PC-3 (cell line): ENCODE measurements around the gene GAB1. TPM values are rescaled to one million over a fixed set of nuclear protein-coding genes. Genes with fewer than 3 reads are reported as not detected.

Source experiments
- ATAC-seq: fragments of 200-7000 bp; cut with Tn5 transposase; 2 replicates; pipeline ENCODE4 v1.9.1; 2020; ENCODE audit warnings: mild to moderate bottlenecking, moderate library complexity
- BruUV-seq: library from RNA; stranded (reverse); fragments of 400-500 nt; replicated peaks from 2 replicates; lab custom pipeline; 2021; lab: Mats Ljungman, UMichigan
- CTCF ChIA-PET: fragments of 300-600 bp; sonication (Branson Sonifier 250); formaldehyde crosslinking; loops from one replicate; lab custom pipeline; 2022; ENCODE audit warnings: antibody characterized with exemption; lab: Charles Lee
- POLR2A ChIA-PET: fragments of 300-600 bp; sonication (Branson Sonifier 250); formaldehyde crosslinking; loops from one replicate; lab custom pipeline; 2022; ENCODE audit warnings: antibody characterized with exemption; ENCODE audit not compliant: unreplicated experiment; lab: Charles Lee
- DNase-seq: peaks from one replicate; pipeline ENCODE4 v3.0.0-alpha.2; 2015
- H2AFZ ChIP-seq: fragments of 300-600 bp; sonication (generic); 2 replicates; pipeline ENCODE4 v1.6.0; 2016; ENCODE audit warnings: antibody characterized with exemption, low read length
- H3F3A ChIP-seq: fragments of 300-600 bp; sonication (generic); one replicate; pipeline ENCODE4 v1.6.0; 2017; ENCODE audit warnings: antibody characterized with exemption, low read length, control low read depth, mild to moderate bottlenecking; ENCODE audit not compliant: unreplicated experiment
- H3K27ac ChIP-seq: fragments of 300-600 bp; sonication (generic); 2 replicates; pipeline ENCODE4 v1.5.1; 2016; ENCODE audit warnings: mild to moderate bottlenecking, low read length
- H3K27me3 ChIP-seq: fragments of 300-600 bp; sonication (generic); 2 replicates; pipeline ENCODE4 v1.6.1; 2016; ENCODE audit warnings: low read length, mixed read lengths
- H3K36me3 ChIP-seq: fragments of 300-600 bp; sonication (generic); 2 replicates; pipeline ENCODE4 v1.6.1; 2016; ENCODE audit warnings: low read depth, mixed run types, low read length, mixed read lengths
- H3K4me1 ChIP-seq: fragments of 300-600 bp; sonication (generic); 2 replicates; pipeline ENCODE4 v1.5.1; 2016; ENCODE audit warnings: low read length; ENCODE audit not compliant: insufficient read depth
- H3K4me2 ChIP-seq: fragments of 300-600 bp; sonication (generic); 2 replicates; pipeline ENCODE4 v1.6.0; 2016; ENCODE audit warnings: low read length
- H3K4me3 ChIP-seq: fragments of 300-600 bp; sonication (generic); 2 replicates; pipeline ENCODE4 v1.5.1; 2016; ENCODE audit warnings: mild to moderate bottlenecking, low read length, mixed read lengths
- H3K79me2 ChIP-seq: fragments of 300-600 bp; sonication (generic); 2 replicates; pipeline ENCODE4 v1.6.1; 2017; ENCODE audit warnings: low read length, mixed read lengths
- H3K9ac ChIP-seq: fragments of 300-600 bp; sonication (generic); 2 replicates; pipeline ENCODE4 v1.6.0; 2016; ENCODE audit warnings: mild to moderate bottlenecking, low read length
- H3K9me2 ChIP-seq: fragments of 300-600 bp; sonication (generic); replicated peaks from 2 replicates; pipeline ENCODE4 v1.6.1; 2016; ENCODE audit warnings: mixed run types, low read length, mixed read lengths
- H3K9me3 ChIP-seq: fragments of 300-600 bp; sonication (generic); 2 replicates; pipeline ENCODE4 v1.6.1; 2016; ENCODE audit warnings: low read length, mixed read lengths
- H4K20me1 ChIP-seq: fragments of 300-600 bp; sonication (generic); 2 replicates; pipeline ENCODE4 v1.6.1; 2016; ENCODE audit warnings: low read length, mixed read lengths
- CTCF ChIP-seq: fragments of 300-600 bp; sonication (generic); conservative IDR thresholded peaks from 2 replicates; pipeline ENCODE4 v1.5.1; 2017; ENCODE audit warnings: antibody characterized with exemption, low read depth, mild to moderate bottlenecking, low read length
- EZH2 ChIP-seq: fragments of 300-600 bp; sonication (generic); IDR thresholded peaks from one replicate; pipeline ENCODE4 v1.6.1; 2017; ENCODE audit warnings: antibody characterized with exemption, mild to moderate bottlenecking, low read length; ENCODE audit not compliant: unreplicated experiment
- EZH2phosphoT487 ChIP-seq: fragments of 300-600 bp; sonication (generic); IDR thresholded peaks from 2 replicates; pipeline ENCODE4 v1.6.1; 2018; ENCODE audit warnings: mild to moderate bottlenecking, antibody characterized with exemption, low read length, borderline replicate concordance
- intact Hi-C: fragments of 100-400 bp; cut with micrococcal nuclease; formaldehyde crosslinking; loops from 2 replicates; pipeline ENCODE4 v1.9.0; 2023
- total RNA-seq: library from RNA; depleted of rRNA; stranded (reverse); fragments of >200 nt; gene quantifications from 2 replicates; pipeline ENCODE4 v1.2.3, GENCODE V29; 2014

Gene GAB1
- total RNA-seq, 1 experiment from 2014 or later, result 4.9 TPM

GRCh38 chr4:143513314-143514168, 176.9 kb downstream of the GAB1 start, which contains the start of gene SMARCA5:
Gene SMARCA5 (plus strand): TSS chr4:143513702. CDS start chr4:143513925, 223 bp downstream.
- H4K20me1 ChIP-seq, result peaks cover 45% of the 10 kb centered on the region
- H3K79me2 ChIP-seq, result peaks cover 50% of the 10 kb centered on the region
- DNase-seq (peak; percentile 99), ATAC-seq (peak; percentile 89)
- no peaks in the 10 kb centered on the region for H3K9me2 ChIP-seq
- H3K4me2 ChIP-seq, result peak within 1 kb of the TSS; percentile 87
- H3K4me3 ChIP-seq, result peak within 1 kb of the TSS; percentile 93
- POLR2A ChIA-PET, result interaction anchor here (0.6 kb wide), 1 partner anchor 55 kb away, joined by 23 read pairs; no protein-coding TSS in a partner anchor
- intact Hi-C loops, result no loop called here
- peak within 1 kb of the TSS; percentile 88 for H3K9ac ChIP-seq
- TSS peak; percentile 42 for BruUV-seq
- TF ChIP-seq CTCF (no peak), EZH2phosphoT487 (no peak), EZH2 (no peak)
- H3K4me1 ChIP-seq, result peaks cover 16% of the 10 kb centered on the region; the same call in 1 of the 2 replicates
- CTCF ChIA-PET, result interaction anchor here (0.8 kb wide), 2 partner anchors 45 to 325 kb away, joined by 3 to 7 read pairs; no protein-coding TSS in a partner anchor
- no peaks in the 10 kb centered on the region for H3K9me3 ChIP-seq
- peak within 1 kb of the TSS; percentile 71 for H3K27ac ChIP-seq
- peaks cover 12% of the 10 kb centered on the region; the same call in 1 of the 2 replicates for H3K36me3 ChIP-seq
- H3F3A ChIP-seq, result no peaks in the 10 kb centered on the region
- peak within 1 kb of the TSS; percentile 93 for H2AFZ ChIP-seq
- H3K27me3 ChIP-seq, result peaks cover 6% of the 10 kb centered on the region; the same call in 1 of the 2 replicates

- H3K4me2 ChIP-seq, result peak overlapping the region; percentile 87
- H3K9me3 ChIP-seq, result no peaks in the 10 kb centered on the region
- no peaks in the 10 kb centered on the region for H3K9me2 ChIP-seq
- TF ChIP-seq CTCF, result no peak
- TF ChIP-seq EZH2phosphoT487, result no peak
- no peak for TF ChIP-seq EZH2
- no peaks in the 10 kb centered on the region for H3F3A ChIP-seq
- H3K27me3 ChIP-seq, result peaks cover 4% of the 10 kb centered on the region; the same call in 1 of the 2 replicates
- peaks cover 16% of the 10 kb centered on the region; the same call in 1 of the 2 replicates for H3K4me1 ChIP-seq
- H3K4me3 ChIP-seq, result peak overlapping the region; percentile 93
- no TSS peak for BruUV-seq
- DNase-seq (no peak), ATAC-seq (no peak)
- peaks cover 56% of the 10 kb centered on the region for H3K79me2 ChIP-seq
- ChIA-PET POLR2A (no interaction called here), CTCF (interaction anchor here (0.8 kb wide), 2 partner anchors 45 to 326 kb away, joined by 3 to 7 read pairs; no protein-coding TSS in a partner anchor)
- H3K27ac ChIP-seq, result peak overlapping the region; percentile 71
- peak overlapping the region; percentile 88 for H3K9ac ChIP-seq
- intact Hi-C loops, result no loop called here
- peak overlapping the region; percentile 93 for H2AFZ ChIP-seq
- H4K20me1 ChIP-seq, result peaks cover 45% of the 10 kb centered on the region
- H3K36me3 ChIP-seq, result peaks cover 16% of the 10 kb centered on the region; the same call in 1 of the 2 replicates
Observed at GRCh38 chr4:143514169-143514495, 177.5 kb downstream of the GAB1 start.
